WTC11 (cell line): ENCODE results near the gene VIPR2. TPM values are rescaled to one million over a fixed set of nuclear protein-coding genes. Genes with fewer than 3 reads are reported as not detected.

Experiments used
- ATAC-seq: fragments of 200-7000 bp; cut with Tn5 transposase; 2 replicates; pipeline ENCODE4 v1.10.0; 2021; ENCODE audit warnings: mild to moderate bottlenecking, moderate library complexity
- CTCF ChIA-PET: fragments of 300-600 bp; sonication (Branson Sonifier 250); formaldehyde crosslinking; loops from one replicate; lab custom pipeline; 2021; ENCODE audit warnings: antibody characterized with exemption; lab: Charles Lee
- POLR2A ChIA-PET: fragments of 350-600 bp; sonication (Branson Sonifier 250); formaldehyde crosslinking; loops from one replicate; lab custom pipeline; 2021; ENCODE audit warnings: antibody characterized with exemption; lab: Charles Lee
- DNase-seq: peaks from one replicate; pipeline ENCODE4 v3.0.0; 2021; ENCODE audit warnings: low spot score
- H3K27ac Mint-ChIP-seq: 2 replicates; pipeline ENCODE4 v1.8.0; 2021; ENCODE audit warnings: mixed read lengths
- H3K27me3 Mint-ChIP-seq: 2 replicates; pipeline ENCODE4 v1.8.0; 2021; ENCODE audit warnings: low read depth, mild to moderate bottlenecking, moderate library complexity, mixed read lengths
- H3K36me3 Mint-ChIP-seq: 2 replicates; pipeline ENCODE4 v1.8.0; 2021; ENCODE audit warnings: mixed read lengths
- H3K4me1 Mint-ChIP-seq: 2 replicates; pipeline ENCODE4 v1.8.0; 2022; ENCODE audit warnings: mixed read lengths
- H3K4me3 Mint-ChIP-seq: 2 replicates; pipeline ENCODE4 v1.8.0; 2021; ENCODE audit warnings: mild to moderate bottlenecking, moderate library complexity, mixed read lengths
- H3K9me3 Mint-ChIP-seq: 2 replicates; pipeline ENCODE4 v1.8.0; 2021; ENCODE audit warnings: mixed read lengths
- FOXJ3 ChIP-seq: sonication (generic); formaldehyde crosslinking; IDR thresholded peaks from 2 replicates; pipeline ENCODE4 v1.9.0; 2021; ENCODE audit warnings: missing genetic modification reagents, mild to moderate bottlenecking, borderline replicate concordance
- FOXK1 ChIP-seq: sonication (generic); formaldehyde crosslinking; IDR thresholded peaks from 2 replicates; pipeline ENCODE4 v1.8.0; 2022; ENCODE audit warnings: mild to moderate bottlenecking, moderate library complexity, missing genetic modification reagents
- SMAD4 ChIP-seq: sonication (generic); formaldehyde crosslinking; IDR thresholded peaks from 2 replicates; pipeline ENCODE4 v1.8.0; 2022; ENCODE audit warnings: mild to moderate bottlenecking, missing genetic modification reagents
- ZNF121 ChIP-seq: sonication (generic); formaldehyde crosslinking; IDR thresholded peaks from 2 replicates; pipeline ENCODE4 v1.8.0; 2023; ENCODE audit warnings: missing genetic modification reagents
- ZNF219 ChIP-seq: sonication (generic); formaldehyde crosslinking; IDR thresholded peaks from 2 replicates; pipeline ENCODE4 v1.8.0; 2023; ENCODE audit warnings: missing genetic modification reagents, mild to moderate bottlenecking, borderline replicate concordance
- total RNA-seq: library from RNA; stranded (reverse); gene quantifications from 3 replicates; pipeline ENCODE4 v1.2.3, GENCODE V29; 2021
- TF ChIP-seq, protein P1 (sequence below): sonication (generic); formaldehyde crosslinking; conservative IDR thresholded peaks from 2 replicates; pipeline ENCODE4 v1.8.1; 2023; ENCODE audit warnings: mild to moderate bottlenecking, low read depth, missing genetic modification reagents, moderate library complexity
- TF ChIP-seq, protein P2 (sequence below): sonication (generic); formaldehyde crosslinking; IDR thresholded peaks from 2 replicates; pipeline ENCODE4 v1.8.1; 2022; ENCODE audit warnings: mild to moderate bottlenecking, missing genetic modification reagents, moderate library complexity, borderline replicate concordance
- TF ChIP-seq, protein P3 (sequence below): sonication (generic); formaldehyde crosslinking; conservative IDR thresholded peaks from 2 replicates; pipeline ENCODE4 v1.8.1; 2022; ENCODE audit warnings: mild to moderate bottlenecking, missing genetic modification reagents
- TF ChIP-seq, protein P4 (sequence below): sonication (generic); formaldehyde crosslinking; IDR thresholded peaks from 2 replicates; pipeline ENCODE4 v1.8.1; 2023; ENCODE audit warnings: mild to moderate bottlenecking, missing genetic modification reagents, borderline replicate concordance
- TF ChIP-seq, protein P5 (sequence below): sonication (generic); formaldehyde crosslinking; IDR thresholded peaks from 2 replicates; pipeline ENCODE4 v1.8.0; 2023; ENCODE audit warnings: missing genetic modification reagents
- TF ChIP-seq, protein P6 (sequence below): sonication (generic); formaldehyde crosslinking; IDR thresholded peaks from 2 replicates; pipeline ENCODE4 v1.8.0; 2022; ENCODE audit warnings: mild to moderate bottlenecking, missing genetic modification reagents

The VIPR2 gene
- total RNA-seq, 1 experiment from 2014 or later = 7.5 TPM

DNA sequence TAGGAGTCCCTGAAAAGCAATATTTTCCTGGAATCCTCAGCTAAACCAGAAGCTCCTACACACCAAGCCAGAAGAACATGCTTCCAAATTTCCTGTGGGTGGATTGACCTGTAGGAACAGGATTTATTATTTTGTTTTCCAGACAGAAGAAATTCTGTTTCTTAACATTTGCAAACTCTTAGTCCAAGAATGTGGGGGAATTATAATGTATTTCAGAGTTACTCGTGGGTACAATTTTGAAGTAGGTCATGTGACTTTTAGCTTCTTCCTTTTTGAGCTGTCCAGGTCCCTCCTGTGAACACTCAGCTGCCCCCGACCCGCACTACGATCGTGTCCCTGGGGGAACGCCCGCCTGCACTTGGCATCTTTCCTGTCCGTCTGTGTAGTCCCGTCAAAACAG lies 27.7 kb upstream of the VIPR2 start (continued):
- TF ChIP-seq, protein P1, sequence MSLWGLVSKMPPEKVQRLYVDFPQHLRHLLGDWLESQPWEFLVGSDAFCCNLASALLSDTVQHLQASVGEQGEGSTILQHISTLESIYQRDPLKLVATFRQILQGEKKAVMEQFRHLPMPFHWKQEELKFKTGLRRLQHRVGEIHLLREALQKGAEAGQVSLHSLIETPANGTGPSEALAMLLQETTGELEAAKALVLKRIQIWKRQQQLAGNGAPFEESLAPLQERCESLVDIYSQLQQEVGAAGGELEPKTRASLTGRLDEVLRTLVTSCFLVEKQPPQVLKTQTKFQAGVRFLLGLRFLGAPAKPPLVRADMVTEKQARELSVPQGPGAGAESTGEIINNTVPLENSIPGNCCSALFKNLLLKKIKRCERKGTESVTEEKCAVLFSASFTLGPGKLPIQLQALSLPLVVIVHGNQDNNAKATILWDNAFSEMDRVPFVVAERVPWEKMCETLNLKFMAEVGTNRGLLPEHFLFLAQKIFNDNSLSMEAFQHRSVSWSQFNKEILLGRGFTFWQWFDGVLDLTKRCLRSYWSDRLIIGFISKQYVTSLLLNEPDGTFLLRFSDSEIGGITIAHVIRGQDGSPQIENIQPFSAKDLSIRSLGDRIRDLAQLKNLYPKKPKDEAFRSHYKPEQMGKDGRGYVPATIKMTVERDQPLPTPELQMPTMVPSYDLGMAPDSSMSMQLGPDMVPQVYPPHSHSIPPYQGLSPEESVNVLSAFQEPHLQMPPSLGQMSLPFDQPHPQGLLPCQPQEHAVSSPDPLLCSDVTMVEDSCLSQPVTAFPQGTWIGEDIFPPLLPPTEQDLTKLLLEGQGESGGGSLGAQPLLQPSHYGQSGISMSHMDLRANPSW = no peak
- TF ChIP-seq, protein P2, sequence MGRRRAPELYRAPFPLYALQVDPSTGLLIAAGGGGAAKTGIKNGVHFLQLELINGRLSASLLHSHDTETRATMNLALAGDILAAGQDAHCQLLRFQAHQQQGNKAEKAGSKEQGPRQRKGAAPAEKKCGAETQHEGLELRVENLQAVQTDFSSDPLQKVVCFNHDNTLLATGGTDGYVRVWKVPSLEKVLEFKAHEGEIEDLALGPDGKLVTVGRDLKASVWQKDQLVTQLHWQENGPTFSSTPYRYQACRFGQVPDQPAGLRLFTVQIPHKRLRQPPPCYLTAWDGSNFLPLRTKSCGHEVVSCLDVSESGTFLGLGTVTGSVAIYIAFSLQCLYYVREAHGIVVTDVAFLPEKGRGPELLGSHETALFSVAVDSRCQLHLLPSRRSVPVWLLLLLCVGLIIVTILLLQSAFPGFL (CRISPR knock-in tag) = no peak

DNA sequence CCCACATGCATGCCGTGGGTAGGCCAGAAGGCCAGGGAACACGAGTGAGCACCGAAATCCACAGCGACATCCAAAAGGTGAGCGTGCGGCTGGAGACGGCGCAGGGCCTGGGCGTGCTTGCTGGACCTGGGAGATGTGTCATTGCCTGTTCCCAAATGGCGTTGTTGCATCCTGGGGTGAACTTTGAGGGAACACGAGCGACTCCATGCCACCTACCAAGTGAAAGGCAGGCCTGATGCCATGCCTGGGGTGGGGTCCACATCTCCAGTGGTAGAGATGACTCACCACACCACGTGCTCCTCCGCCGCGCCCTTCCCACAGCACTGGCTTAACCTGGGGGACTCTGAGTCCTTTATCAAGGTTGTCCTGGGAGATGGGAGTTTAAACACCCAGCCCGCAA lies 24.7 kb upstream of the VIPR2 start:
- no peak for ATAC-seq
- no peaks in the 10 kb centered on the region for H3K4me1 Mint-ChIP-seq
- H3K27me3 Mint-ChIP-seq = no peaks in the 10 kb centered on the region; the same call in 1 of the 2 replicates
- no peak overlapping the region for H3K4me3 Mint-ChIP-seq
- CTCF ChIA-PET = no interaction called here
- no peak for DNase-seq
- POLR2A ChIA-PET = no interaction called here
- H3K36me3 Mint-ChIP-seq = peaks cover 7% of the 10 kb centered on the region
- H3K9me3 Mint-ChIP-seq = peaks cover 16% of the 10 kb centered on the region
- TF ChIP-seq ZNF121 (no peak), FOXJ3 (CRISPR knock-in tag) (no peak), FOXK1 (CRISPR knock-in tag) (no peak), ZNF219 (no peak), SMAD4 (CRISPR knock-in tag) (no peak)
- TF ChIP-seq, protein P3, sequence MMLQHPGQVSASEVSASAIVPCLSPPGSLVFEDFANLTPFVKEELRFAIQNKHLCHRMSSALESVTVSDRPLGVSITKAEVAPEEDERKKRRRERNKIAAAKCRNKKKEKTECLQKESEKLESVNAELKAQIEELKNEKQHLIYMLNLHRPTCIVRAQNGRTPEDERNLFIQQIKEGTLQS (CRISPR knock-in tag) = no peak
- TF ChIP-seq, protein P4, sequence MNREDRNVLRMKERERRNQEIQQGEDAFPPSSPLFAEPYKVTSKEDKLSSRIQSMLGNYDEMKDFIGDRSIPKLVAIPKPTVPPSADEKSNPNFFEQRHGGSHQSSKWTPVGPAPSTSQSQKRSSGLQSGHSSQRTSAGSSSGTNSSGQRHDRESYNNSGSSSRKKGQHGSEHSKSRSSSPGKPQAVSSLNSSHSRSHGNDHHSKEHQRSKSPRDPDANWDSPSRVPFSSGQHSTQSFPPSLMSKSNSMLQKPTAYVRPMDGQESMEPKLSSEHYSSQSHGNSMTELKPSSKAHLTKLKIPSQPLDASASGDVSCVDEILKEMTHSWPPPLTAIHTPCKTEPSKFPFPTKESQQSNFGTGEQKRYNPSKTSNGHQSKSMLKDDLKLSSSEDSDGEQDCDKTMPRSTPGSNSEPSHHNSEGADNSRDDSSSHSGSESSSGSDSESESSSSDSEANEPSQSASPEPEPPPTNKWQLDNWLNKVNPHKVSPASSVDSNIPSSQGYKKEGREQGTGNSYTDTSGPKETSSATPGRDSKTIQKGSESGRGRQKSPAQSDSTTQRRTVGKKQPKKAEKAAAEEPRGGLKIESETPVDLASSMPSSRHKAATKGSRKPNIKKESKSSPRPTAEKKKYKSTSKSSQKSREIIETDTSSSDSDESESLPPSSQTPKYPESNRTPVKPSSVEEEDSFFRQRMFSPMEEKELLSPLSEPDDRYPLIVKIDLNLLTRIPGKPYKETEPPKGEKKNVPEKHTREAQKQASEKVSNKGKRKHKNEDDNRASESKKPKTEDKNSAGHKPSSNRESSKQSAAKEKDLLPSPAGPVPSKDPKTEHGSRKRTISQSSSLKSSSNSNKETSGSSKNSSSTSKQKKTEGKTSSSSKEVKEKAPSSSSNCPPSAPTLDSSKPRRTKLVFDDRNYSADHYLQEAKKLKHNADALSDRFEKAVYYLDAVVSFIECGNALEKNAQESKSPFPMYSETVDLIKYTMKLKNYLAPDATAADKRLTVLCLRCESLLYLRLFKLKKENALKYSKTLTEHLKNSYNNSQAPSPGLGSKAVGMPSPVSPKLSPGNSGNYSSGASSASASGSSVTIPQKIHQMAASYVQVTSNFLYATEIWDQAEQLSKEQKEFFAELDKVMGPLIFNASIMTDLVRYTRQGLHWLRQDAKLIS (CRISPR knock-in tag) = no peak
- TF ChIP-seq, protein P2 (CRISPR knock-in tag) = no peak
- TF ChIP-seq, protein P5, sequence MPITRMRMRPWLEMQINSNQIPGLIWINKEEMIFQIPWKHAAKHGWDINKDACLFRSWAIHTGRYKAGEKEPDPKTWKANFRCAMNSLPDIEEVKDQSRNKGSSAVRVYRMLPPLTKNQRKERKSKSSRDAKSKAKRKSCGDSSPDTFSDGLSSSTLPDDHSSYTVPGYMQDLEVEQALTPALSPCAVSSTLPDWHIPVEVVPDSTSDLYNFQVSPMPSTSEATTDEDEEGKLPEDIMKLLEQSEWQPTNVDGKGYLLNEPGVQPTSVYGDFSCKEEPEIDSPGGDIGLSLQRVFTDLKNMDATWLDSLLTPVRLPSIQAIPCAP (CRISPR knock-in tag) = no peak
- TF ChIP-seq, protein P6, sequence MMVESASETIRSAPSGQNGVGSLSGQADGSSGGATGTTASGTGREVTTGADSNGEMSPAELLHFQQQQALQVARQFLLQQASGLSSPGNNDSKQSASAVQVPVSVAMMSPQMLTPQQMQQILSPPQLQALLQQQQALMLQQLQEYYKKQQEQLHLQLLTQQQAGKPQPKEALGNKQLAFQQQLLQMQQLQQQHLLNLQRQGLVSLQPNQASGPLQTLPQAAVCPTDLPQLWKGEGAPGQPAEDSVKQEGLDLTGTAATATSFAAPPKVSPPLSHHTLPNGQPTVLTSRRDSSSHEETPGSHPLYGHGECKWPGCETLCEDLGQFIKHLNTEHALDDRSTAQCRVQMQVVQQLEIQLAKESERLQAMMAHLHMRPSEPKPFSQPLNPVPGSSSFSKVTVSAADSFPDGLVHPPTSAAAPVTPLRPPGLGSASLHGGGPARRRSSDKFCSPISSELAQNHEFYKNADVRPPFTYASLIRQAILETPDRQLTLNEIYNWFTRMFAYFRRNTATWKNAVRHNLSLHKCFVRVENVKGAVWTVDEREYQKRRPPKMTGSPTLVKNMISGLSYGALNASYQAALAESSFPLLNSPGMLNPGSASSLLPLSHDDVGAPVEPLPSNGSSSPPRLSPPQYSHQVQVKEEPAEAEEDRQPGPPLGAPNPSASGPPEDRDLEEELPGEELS (CRISPR knock-in tag) = no peak
- TF ChIP-seq, all 79 proteins: peak for 0
- no peak overlapping the region for H3K27ac Mint-ChIP-seq
